ENCODE results near the gene ANAPC5. TPM values are rescaled to one million over a fixed set of nuclear protein-coding genes. Genes with fewer than 3 reads are reported as not detected.

The ANAPC5 gene
- polyA plus RNA-seq, 3 donors = 67.3 to 161 (median 114) TPM

DNA sequence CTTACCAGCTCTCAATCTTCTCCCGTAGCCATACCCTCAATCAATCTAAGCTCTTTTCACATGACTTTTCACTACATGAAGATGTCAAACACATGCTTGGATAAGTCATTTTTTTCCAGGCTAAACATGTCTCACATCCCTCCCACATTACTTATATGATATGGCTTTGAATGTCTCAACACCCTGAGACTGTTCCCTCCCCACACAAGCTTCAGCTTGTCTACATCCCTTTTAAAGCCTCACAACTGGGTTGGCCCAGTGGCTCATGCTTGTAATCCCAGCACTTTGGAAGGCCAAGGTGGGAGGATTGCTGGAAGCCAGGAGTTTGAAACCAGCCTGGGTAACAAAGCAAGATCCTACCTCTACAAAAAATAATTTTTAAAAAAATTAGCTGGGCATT lies 18.5 kb downstream of the ANAPC5 start:
- Histone ChIP-seq H3K9me3 (replicated peaks in 1 of 2; ENCODE audit: control insufficient read depth in 1 of 2, insufficient read depth in 1 of 2, low read length in 2 of 2) (no peaks in the 10 kb centered on the region), H3K36me3 (replicated peaks in 1 of 2; ENCODE audit: control insufficient read depth in 1 of 2, insufficient read depth in 2 of 2, low read length in 2 of 2) (peaks cover 79 to 93% of the 10 kb centered on the region in 2 donors), H2AFZ (ENCODE audit: insufficient read depth, low read depth, low read length, poor library complexity, severe bottlenecking) (no peak overlapping the region), H3K27ac (ENCODE audit: low read depth in 1 of 2, low read length in 2 of 2) (peak overlapping the region in 1 of 2 donors; percentile 45), H3K4me3 (replicated peaks in 1 of 3; ENCODE audit: low read depth in 2 of 3, low read length in 3 of 3) (no peak overlapping the region), H4K20me1 (ENCODE audit: insufficient read depth, low read length) (no peaks in the 10 kb centered on the region), H3K4me1 (ENCODE audit: control insufficient read depth in 1 of 2, insufficient read depth in 2 of 2, low read length in 2 of 2) (no peaks in the 10 kb centered on the region), H3K4me2 (replicated peaks; ENCODE audit: extremely low read depth, low read length, poor library complexity, severe bottlenecking) (no peak overlapping the region), H3K79me2 (ENCODE audit: insufficient read depth, low read length) (no peaks in the 10 kb centered on the region), H3K27me3 (ENCODE audit: control insufficient read depth in 2 of 2, insufficient read depth in 2 of 2, low read length in 2 of 2) (no peaks in the 10 kb centered on the region), H3K9ac (ENCODE audit: insufficient read depth, low read length, poor library complexity, severe bottlenecking) (no peak overlapping the region)
- 100% methylated on average over 1 of the region's 1 CpG for WGBS (ENCODE audit: insufficient coverage)
- H3K27ac Mint-ChIP-seq = peak overlapping the region in 3 of 7 donors; percentile 11 to 61 (median 37)
- H3K4me3 Mint-ChIP-seq = no peak overlapping the region
- peaks cover 65 to 88% of the 10 kb centered on the region in 2 donors for H3K36me3 Mint-ChIP-seq
- H3K27me3 Mint-ChIP-seq (ENCODE audit: low read depth in 3 of 3) = peaks cover 0 to 3% (median 0%) of the 10 kb centered on the region in 3 donors
- DNase-seq = no peak
- TF ChIP-seq, protein P1, sequence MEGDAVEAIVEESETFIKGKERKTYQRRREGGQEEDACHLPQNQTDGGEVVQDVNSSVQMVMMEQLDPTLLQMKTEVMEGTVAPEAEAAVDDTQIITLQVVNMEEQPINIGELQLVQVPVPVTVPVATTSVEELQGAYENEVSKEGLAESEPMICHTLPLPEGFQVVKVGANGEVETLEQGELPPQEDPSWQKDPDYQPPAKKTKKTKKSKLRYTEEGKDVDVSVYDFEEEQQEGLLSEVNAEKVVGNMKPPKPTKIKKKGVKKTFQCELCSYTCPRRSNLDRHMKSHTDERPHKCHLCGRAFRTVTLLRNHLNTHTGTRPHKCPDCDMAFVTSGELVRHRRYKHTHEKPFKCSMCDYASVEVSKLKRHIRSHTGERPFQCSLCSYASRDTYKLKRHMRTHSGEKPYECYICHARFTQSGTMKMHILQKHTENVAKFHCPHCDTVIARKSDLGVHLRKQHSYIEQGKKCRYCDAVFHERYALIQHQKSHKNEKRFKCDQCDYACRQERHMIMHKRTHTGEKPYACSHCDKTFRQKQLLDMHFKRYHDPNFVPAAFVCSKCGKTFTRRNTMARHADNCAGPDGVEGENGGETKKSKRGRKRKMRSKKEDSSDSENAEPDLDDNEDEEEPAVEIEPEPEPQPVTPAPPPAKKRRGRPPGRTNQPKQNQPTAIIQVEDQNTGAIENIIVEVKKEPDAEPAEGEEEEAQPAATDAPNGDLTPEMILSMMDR (IDR thresholded peaks at IDR 0.05) = no peak
- no peaks in the 10 kb centered on the region for H3K4me1 Mint-ChIP-seq
- intact Hi-C loops (cut with micrococcal nuclease) = loop anchor here (5.0 kb wide), 1 partner anchor 109 kb away; no protein-coding TSS in a partner anchor
- H3K9me3 Mint-ChIP-seq = peaks cover 0 to 2% (median 0%) of the 10 kb centered on the region in 7 donors

DNA sequence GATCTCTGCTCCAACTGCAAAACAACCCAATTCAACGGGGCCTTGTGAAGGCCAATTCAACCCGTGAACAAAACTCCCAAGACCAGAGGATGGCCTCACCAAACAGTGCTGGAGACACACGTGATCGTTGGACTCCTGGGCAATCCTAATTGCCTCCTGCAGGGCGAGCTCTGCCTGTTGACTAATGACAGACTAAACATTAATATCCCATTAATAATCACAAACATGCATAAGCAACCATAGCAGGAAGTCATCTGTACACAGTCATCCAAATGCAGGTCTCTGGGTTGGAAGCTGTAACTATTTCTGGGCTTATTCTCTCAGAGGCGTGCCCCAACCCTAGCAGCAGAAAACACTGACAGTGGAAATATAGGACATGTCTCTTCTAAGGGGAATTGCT lies 21.0 kb downstream of the ANAPC5 start:
- Mint-ChIP-seq H3K4me1 (peaks cover 2% of the 10 kb centered on the region), H3K27me3 (ENCODE audit: low read depth in 3 of 3) (peaks cover 0 to 3% (median 0%) of the 10 kb centered on the region in 3 donors), H3K4me3 (no peak overlapping the region), H3K27ac (peak overlapping the region in 1 of 7 donors; percentile 51), H3K9me3 (peaks cover 0 to under 1% (median 0%) of the 10 kb centered on the region in 7 donors), H3K36me3 (peaks cover 77 to 92% of the 10 kb centered on the region in 2 donors)
- Histone ChIP-seq H3K4me1 (ENCODE audit: control insufficient read depth in 1 of 2, insufficient read depth in 2 of 2, low read length in 2 of 2) (peaks cover 0 to 2% of the 10 kb centered on the region in 2 donors), H3K4me2 (replicated peaks; ENCODE audit: extremely low read depth, low read length, poor library complexity, severe bottlenecking) (no peak overlapping the region), H4K20me1 (ENCODE audit: insufficient read depth, low read length) (peaks cover 5% of the 10 kb centered on the region), H3K36me3 (replicated peaks in 1 of 2; ENCODE audit: control insufficient read depth in 1 of 2, insufficient read depth in 2 of 2, low read length in 2 of 2) (peaks cover 91 to 98% of the 10 kb centered on the region in 2 donors), H3K9ac (ENCODE audit: insufficient read depth, low read length, poor library complexity, severe bottlenecking) (no peak overlapping the region), H3K27me3 (ENCODE audit: control insufficient read depth in 2 of 2, insufficient read depth in 2 of 2, low read length in 2 of 2) (no peaks in the 10 kb centered on the region), H2AFZ (ENCODE audit: insufficient read depth, low read depth, low read length, poor library complexity, severe bottlenecking) (no peak overlapping the region), H3K79me2 (ENCODE audit: insufficient read depth, low read length) (no peaks in the 10 kb centered on the region), H3K27ac (ENCODE audit: low read depth in 1 of 2, low read length in 2 of 2) (no peak overlapping the region), H3K9me3 (replicated peaks in 1 of 2; ENCODE audit: control insufficient read depth in 1 of 2, insufficient read depth in 1 of 2, low read length in 2 of 2) (no peaks in the 10 kb centered on the region), H3K4me3 (replicated peaks in 1 of 3; ENCODE audit: low read depth in 2 of 3, low read length in 3 of 3) (no peak overlapping the region)
- TF ChIP-seq, protein P1 (IDR thresholded peaks at IDR 0.05) = no peak
- 100% methylated on average over 2 of the region's 6 CpGs for WGBS (ENCODE audit: insufficient coverage)
- DNase-seq = no peak
- intact Hi-C loops (cut with micrococcal nuclease) = loop anchor here (5.0 kb wide), 1 partner anchor 111 kb away; no protein-coding TSS in a partner anchor
